GM23338 (cell line): Measurements from ENCODE around the gene PEX16.

ENCODE experiments used
- CREB1 ChIP-seq: fragments of 250-450 bp; sonication (Bioruptor Pico); IDR thresholded peaks from 2 replicates; pipeline ENCODE4 v1.5.0; 2020; ENCODE audit warnings: low read depth, mild to moderate bottlenecking, moderate library complexity
- CTCF ChIP-seq, 2 experiments: fragments of 200-600 bp in 1 of 2; sonication (generic) in 1 of 2; conservative IDR thresholded peaks; 2 replicates each; pipeline versions ENCODE4 v1.5.1 to v1.6.1; 2016 to 2017; ENCODE audit warnings: antibody characterized with exemption in 2 of 2, low read depth in 2 of 2, mild to moderate bottlenecking in 2 of 2, moderate library complexity in 1 of 2
- EZH2 ChIP-seq: fragments of 200-600 bp; sonication (generic); IDR thresholded peaks from one replicate; pipeline ENCODE4 v1.8.0; 2017; ENCODE audit warnings: antibody characterized with exemption, mild to moderate bottlenecking, low read depth; ENCODE audit not compliant: unreplicated experiment
- REST ChIP-seq: IDR thresholded peaks from one replicate; pipeline ENCODE4 v1.6.1; 2018; ENCODE audit warnings: antibody characterized with exemption; ENCODE audit not compliant: unreplicated experiment
- ZNF331 ChIP-seq: fragments of 250-450 bp; sonication (Bioruptor Pico); IDR thresholded peaks from 2 replicates; pipeline ENCODE4 v1.5.0; 2020; ENCODE audit warnings: low read depth, mild to moderate bottlenecking, moderate library complexity

GRCh38 chr11:45902452-45903380 lies 15.0 kb downstream of the PEX16 start:
- TF ChIP-seq REST (no peak), CTCF (conservative IDR thresholded peaks at IDR 0.05; ENCODE audit: low read depth in 2 of 2) (no peak), ZNF331 (CRISPR knock-in tag) (no peak), CREB1 (CRISPR knock-in tag) (no peak), EZH2 (no peak)
